ENCODE results near the gene GGT1. TPM values are rescaled to one million over a fixed set of nuclear protein-coding genes. Genes with fewer than 3 reads are reported as not detected.

Gene GGT1
- total and polyA plus RNA-seq, 2 donors (not counting 3 experiments of a cell fraction or from before 2014, with no cell fraction given) = 1.8 to 2.0 TPM

DNA sequence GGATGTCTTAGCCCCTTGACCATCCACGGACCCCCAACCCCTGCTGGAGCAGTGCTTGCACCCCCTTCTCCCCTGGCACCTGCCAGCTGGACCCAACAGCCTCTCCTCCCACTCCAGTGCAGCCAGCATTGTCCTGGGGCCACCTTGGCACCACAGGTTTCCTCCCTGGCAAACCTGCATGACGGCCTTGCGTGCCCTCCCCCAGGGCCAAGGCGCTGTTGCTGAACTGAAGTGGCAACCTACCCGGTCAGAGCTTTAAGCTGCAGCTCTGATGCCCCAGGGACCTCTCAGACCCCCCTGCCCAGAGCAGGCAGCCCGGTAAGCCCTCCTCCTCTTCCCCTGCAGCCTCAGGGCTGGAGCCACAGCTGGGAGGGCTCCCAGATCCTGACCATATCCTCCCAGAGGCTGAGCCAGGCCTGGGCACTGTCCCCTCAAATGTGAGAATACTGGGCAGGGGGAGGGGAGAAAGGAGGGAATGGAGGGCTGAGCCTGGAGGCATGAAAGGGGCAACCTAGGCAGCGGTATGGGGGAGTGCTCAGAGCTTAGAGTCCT lies 8.3 kb upstream of the GGT1 start:
- no peaks in the 10 kb centered on the region for H3K9me1 ChIP-seq (replicated peaks; ENCODE audit: control insufficient read depth, extremely low read depth, insufficient read depth, low read length)
- intact Hi-C loops (cut with micrococcal nuclease) (no loop called here), dilution Hi-C loops (cut with MboI; ENCODE audit: extremely low pct_ligation_motif_present, low sequenced_read_pairs) (no loop called here)
- FAIRE-seq (no peak), DNase-seq (ENCODE audit: low read depth, low spot score) (no peak)
- H3K27ac ChIP-seq (ENCODE audit: insufficient read depth, low read depth, low read length) = no peak overlapping the region
- H3K4me3 ChIP-seq (replicated peaks in 1 of 3; ENCODE audit: insufficient read depth in 1 of 3, low read depth in 1 of 3, low read length in 3 of 3) = no peak overlapping the region
- no peaks in the 10 kb centered on the region for H3K27me3 ChIP-seq (ENCODE audit: control insufficient read depth in 2 of 2, insufficient read depth in 2 of 2, low read length in 2 of 2)
- no TSS peak for BruUV-seq (replicated peaks)
- ChIA-PET POLR2A (no interaction called here), CTCF (no interaction called here)
- H3K4me2 ChIP-seq (ENCODE audit: insufficient read depth, low read length) = no peak overlapping the region
- no peaks in the 10 kb centered on the region for H4K20me1 ChIP-seq (replicated peaks; ENCODE audit: control insufficient read depth, extremely low read depth, insufficient read depth, low read length)
- H3K79me2 ChIP-seq (ENCODE audit: control insufficient read depth, insufficient read depth, low read length) = no peaks in the 10 kb centered on the region
- TF ChIP-seq POLR2A (IDR thresholded peaks at IDR 0.05; ENCODE audit: low read depth, low read length) (no peak), JUN (IDR thresholded peaks at IDR 0.05; ENCODE audit: borderline replicate concordance, insufficient read depth, insufficient read length, low read depth) (no peak), POLR2AphosphoS5 (IDR thresholded peaks at IDR 0.05; ENCODE audit: insufficient read depth, low read depth, low read length) (no peak), EZH2 (IDR thresholded peaks at IDR 0.05; ENCODE audit: borderline replicate concordance, low read depth, low read length, severe bottlenecking) (no peak), GATA2 (IDR thresholded peaks at IDR 0.05; ENCODE audit: insufficient read depth, insufficient read length, low read depth, low read length) (no peak), FOS (IDR thresholded peaks at IDR 0.05; ENCODE audit: borderline replicate concordance, insufficient read depth, low read length) (no peak), MYC (IDR thresholded peaks at IDR 0.05; ENCODE audit: low read depth, low read length) (no peak)
- TF ChIP-seq, protein P1, sequence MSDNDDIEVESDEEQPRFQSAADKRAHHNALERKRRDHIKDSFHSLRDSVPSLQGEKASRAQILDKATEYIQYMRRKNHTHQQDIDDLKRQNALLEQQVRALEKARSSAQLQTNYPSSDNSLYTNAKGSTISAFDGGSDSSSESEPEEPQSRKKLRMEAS (IDR thresholded peaks at IDR 0.05; ENCODE audit: insufficient read depth, insufficient read length) = no peak
- TF ChIP-seq, protein P2, sequence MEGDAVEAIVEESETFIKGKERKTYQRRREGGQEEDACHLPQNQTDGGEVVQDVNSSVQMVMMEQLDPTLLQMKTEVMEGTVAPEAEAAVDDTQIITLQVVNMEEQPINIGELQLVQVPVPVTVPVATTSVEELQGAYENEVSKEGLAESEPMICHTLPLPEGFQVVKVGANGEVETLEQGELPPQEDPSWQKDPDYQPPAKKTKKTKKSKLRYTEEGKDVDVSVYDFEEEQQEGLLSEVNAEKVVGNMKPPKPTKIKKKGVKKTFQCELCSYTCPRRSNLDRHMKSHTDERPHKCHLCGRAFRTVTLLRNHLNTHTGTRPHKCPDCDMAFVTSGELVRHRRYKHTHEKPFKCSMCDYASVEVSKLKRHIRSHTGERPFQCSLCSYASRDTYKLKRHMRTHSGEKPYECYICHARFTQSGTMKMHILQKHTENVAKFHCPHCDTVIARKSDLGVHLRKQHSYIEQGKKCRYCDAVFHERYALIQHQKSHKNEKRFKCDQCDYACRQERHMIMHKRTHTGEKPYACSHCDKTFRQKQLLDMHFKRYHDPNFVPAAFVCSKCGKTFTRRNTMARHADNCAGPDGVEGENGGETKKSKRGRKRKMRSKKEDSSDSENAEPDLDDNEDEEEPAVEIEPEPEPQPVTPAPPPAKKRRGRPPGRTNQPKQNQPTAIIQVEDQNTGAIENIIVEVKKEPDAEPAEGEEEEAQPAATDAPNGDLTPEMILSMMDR (IDR thresholded peaks at IDR 0.05; ENCODE audit: extremely low read depth in 1 of 2, insufficient read depth in 1 of 2, low read depth in 1 of 2, low read length in 2 of 2) = no peak
- no peak overlapping the region for H3K9ac ChIP-seq (replicated peaks; ENCODE audit: extremely low read depth, insufficient read depth, low read length)
- H3K9me3 ChIP-seq (replicated peaks; ENCODE audit: control insufficient read depth, insufficient read depth, low read length) = no peaks in the 10 kb centered on the region
- H2AFZ ChIP-seq (ENCODE audit: low read depth, low read length) = no peak overlapping the region
- peaks cover 7% of the 10 kb centered on the region for H3K4me1 ChIP-seq (ENCODE audit: control insufficient read depth, extremely low read depth, insufficient read depth, low read length)
- no peaks in the 10 kb centered on the region for H3K36me3 ChIP-seq (ENCODE audit: control insufficient read depth in 2 of 2, extremely low read depth in 1 of 2, insufficient read depth in 2 of 2, low read length in 2 of 2)
